Peyer's patch (tissue), 4 donors: ENCODE data around the gene PDGFA. TPM values are rescaled to one million over a fixed set of nuclear protein-coding genes. Genes with fewer than 3 reads are reported as not detected.

Experiments
- DNase-seq, 3 donors: peaks; one replicate each; pipeline ENCODE4 v3.0.0-alpha.2; 2017 to 2019
- H3K27ac ChIP-seq, 4 donors: fragments of 200-600 bp; sonication (generic); one replicate each; pipeline ENCODE4 v1.5.1; 2016 to 2019
- H3K27me3 ChIP-seq, 2 donors: fragments of 200-600 bp; sonication (generic); one replicate each; pipeline ENCODE4 v1.5.1; 2019
- H3K36me3 ChIP-seq, 3 donors: fragments of 200-600 bp; sonication (generic); one replicate each; pipeline ENCODE4 v1.5.1; 2016 to 2019
- H3K4me1 ChIP-seq, 4 donors: fragments of 200-600 bp; sonication (generic); one replicate each; pipeline ENCODE4 v1.5.1; 2016 to 2019
- H3K4me3 ChIP-seq, 4 donors: fragments of 200-600 bp; sonication (generic); 1 replicate in 3 of 4; 2 replicates in 1 of 4; pipeline ENCODE4 v1.5.1; 2016 to 2019; ENCODE audit warnings: mild to moderate bottlenecking in 1 of 4
- H3K9me3 ChIP-seq, 4 donors: fragments of 200-600 bp; sonication (generic); one replicate each; pipeline ENCODE4 v1.5.1; 2016 to 2019; ENCODE audit warnings: mild to moderate bottlenecking in 1 of 4
- POLR2A ChIP-seq, 2 donors: fragments of 450-650 bp; IDR thresholded peaks; one replicate each; pipeline ENCODE4 v1.5.1; 2017; ENCODE audit warnings: antibody characterized with exemption in 2 of 2, mild to moderate bottlenecking in 2 of 2, moderate library complexity in 2 of 2
- total RNA-seq, 4 donors: library from RNA; depleted of rRNA; stranded (reverse); fragments of >200 nt; gene quantifications; one replicate each; pipeline ENCODE4 v1.1.0, GENCODE V29; 2016
- TF ChIP-seq, protein P1 (sequence below), 6 experiments: fragments of 450-650 bp in 4 of 6; fragments of 200-600 bp in 2 of 6; sonication (generic) in 1 of 6; IDR thresholded peaks; one replicate each; pipeline ENCODE4 v1.5.1; 2017 to 2019; ENCODE audit warnings: antibody characterized with exemption in 6 of 6, mild to moderate bottlenecking in 3 of 6, moderate library complexity in 1 of 6

The PDGFA gene
- total RNA-seq, 4 donors from 2014 or later: 5.8 to 97.8 (median 59.4) TPM

DNA sequence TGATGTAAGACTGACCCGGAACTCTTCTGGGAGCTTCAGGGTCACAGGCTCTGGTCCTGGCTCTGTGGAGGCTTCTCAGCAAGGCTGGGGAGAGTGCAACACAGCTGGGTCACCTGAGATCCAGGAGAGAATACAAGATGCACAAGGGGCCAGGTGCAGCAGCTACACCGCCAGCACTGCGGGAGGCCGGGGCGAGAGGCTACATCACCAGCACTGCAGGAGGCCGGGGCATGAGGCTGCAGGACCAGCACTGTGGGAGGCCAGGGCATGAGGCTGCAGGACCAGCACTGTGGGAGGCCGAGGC lies 44.3 kb downstream of the PDGFA start:
- TF ChIP-seq POLR2A (IDR thresholded peaks at IDR 0.05): no peak
- TF ChIP-seq, protein P1, sequence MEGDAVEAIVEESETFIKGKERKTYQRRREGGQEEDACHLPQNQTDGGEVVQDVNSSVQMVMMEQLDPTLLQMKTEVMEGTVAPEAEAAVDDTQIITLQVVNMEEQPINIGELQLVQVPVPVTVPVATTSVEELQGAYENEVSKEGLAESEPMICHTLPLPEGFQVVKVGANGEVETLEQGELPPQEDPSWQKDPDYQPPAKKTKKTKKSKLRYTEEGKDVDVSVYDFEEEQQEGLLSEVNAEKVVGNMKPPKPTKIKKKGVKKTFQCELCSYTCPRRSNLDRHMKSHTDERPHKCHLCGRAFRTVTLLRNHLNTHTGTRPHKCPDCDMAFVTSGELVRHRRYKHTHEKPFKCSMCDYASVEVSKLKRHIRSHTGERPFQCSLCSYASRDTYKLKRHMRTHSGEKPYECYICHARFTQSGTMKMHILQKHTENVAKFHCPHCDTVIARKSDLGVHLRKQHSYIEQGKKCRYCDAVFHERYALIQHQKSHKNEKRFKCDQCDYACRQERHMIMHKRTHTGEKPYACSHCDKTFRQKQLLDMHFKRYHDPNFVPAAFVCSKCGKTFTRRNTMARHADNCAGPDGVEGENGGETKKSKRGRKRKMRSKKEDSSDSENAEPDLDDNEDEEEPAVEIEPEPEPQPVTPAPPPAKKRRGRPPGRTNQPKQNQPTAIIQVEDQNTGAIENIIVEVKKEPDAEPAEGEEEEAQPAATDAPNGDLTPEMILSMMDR (IDR thresholded peaks at IDR 0.05): no peak
- no peaks in the 10 kb centered on the region for H3K36me3 ChIP-seq
- peaks cover 0 to 6% (median 2%) of the 10 kb centered on the region in 4 donors for H3K9me3 ChIP-seq
- H3K27ac ChIP-seq: no peak overlapping the region
- H3K27me3 ChIP-seq: no peaks in the 10 kb centered on the region
- DNase-seq: no peak
- no peak overlapping the region for H3K4me3 ChIP-seq
- H3K4me1 ChIP-seq: peaks cover 0 to 5% (median 0%) of the 10 kb centered on the region in 4 donors

DNA sequence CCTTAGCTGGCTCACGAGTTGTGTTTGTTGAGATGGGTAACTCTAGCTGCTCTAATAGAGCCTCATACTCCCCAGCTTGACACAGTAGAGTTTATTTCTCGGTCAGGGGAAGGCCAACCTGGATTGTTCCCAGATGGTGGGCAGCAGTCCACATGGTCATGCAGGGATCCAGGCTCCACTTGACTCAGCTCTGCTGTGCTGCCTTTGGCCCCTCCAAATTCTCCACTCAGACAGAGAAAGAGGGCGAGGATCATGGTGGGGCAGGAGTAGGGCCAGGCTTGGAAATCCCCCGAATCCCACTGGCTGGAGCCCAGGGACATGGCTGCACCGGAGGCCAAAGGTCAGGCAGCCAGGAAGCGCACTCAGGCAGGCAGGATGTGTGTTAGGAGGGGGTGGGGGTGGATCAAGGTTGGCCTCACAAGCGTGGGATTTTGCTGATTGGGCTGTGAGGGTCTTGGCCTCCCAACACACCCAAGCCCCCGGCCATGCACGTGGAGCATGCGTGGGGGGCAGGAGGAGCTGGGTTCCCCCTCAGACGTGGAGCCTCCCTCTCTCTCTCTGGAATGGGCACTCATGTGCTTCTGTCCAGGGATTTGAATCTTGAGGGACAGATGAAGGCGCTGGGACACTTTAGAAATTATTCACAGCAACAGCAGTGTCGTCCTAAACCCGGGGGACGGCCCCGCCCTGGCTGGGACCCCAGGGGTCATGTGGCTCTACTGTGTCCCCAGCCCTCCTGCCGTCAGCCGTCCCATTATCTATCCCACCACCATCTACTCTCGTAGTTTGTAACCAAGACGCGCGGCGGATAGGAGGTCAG lies 44.8 kb downstream of the PDGFA start:
- peaks cover 0 to 5% (median 0%) of the 10 kb centered on the region in 4 donors for H3K4me1 ChIP-seq
- no peaks in the 10 kb centered on the region for H3K36me3 ChIP-seq
- peaks cover 0 to 6% (median 2%) of the 10 kb centered on the region in 4 donors for H3K9me3 ChIP-seq
- TF ChIP-seq POLR2A (IDR thresholded peaks at IDR 0.05): no peak
- TF ChIP-seq, protein P1 (IDR thresholded peaks at IDR 0.05): no peak
- peak in 1 of 3 donors; percentile 18 for DNase-seq
- no peak overlapping the region for H3K27ac ChIP-seq
- H3K27me3 ChIP-seq: no peaks in the 10 kb centered on the region
- no peak overlapping the region for H3K4me3 ChIP-seq

DNA sequence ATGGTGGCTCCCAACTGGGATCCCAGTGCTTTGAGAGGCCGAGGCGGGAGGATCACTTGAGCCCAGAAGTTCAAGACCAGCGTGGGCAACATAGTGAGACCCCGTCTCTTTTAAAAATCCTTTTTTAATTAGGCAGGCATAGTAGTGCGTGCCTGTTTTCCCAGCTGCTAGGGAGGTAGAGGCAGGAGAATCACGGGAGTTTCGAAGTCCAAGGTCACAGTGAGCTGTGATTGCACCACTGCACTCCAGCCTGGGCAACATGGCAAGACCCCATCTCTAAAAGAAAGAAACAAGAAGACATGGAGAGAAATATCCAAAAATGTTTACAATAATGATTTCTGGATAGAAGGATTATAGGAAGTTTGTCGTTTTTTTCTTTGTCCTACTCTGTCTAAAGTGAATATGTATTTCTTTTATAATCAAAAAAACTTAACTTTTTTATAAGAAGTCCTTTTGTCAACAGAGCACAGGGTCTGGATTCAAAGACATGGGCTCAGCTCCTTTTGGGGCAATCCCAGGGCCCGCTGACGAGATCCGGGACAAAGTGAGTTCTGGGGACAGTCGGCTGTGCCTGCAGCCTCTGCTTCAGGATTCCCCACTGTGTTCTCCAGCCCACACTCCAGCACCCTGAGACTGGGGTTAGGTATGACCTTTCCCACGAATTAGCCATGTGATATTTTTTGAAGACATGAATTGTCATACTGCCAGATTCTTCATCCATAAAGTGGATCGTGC lies 45.6 kb downstream of the PDGFA start:
- no peaks in the 10 kb centered on the region for H3K36me3 ChIP-seq
- H3K9me3 ChIP-seq: peaks cover 0 to 6% (median 2%) of the 10 kb centered on the region in 4 donors
- DNase-seq: peak in 1 of 3 donors; percentile 15
- H3K27me3 ChIP-seq: no peaks in the 10 kb centered on the region
- TF ChIP-seq, protein P1 (IDR thresholded peaks at IDR 0.05): no peak
- TF ChIP-seq POLR2A (IDR thresholded peaks at IDR 0.05): no peak
- peaks cover 0 to 5% (median 0%) of the 10 kb centered on the region in 4 donors for H3K4me1 ChIP-seq
- no peak overlapping the region for H3K27ac ChIP-seq
- no peak overlapping the region for H3K4me3 ChIP-seq

DNA sequence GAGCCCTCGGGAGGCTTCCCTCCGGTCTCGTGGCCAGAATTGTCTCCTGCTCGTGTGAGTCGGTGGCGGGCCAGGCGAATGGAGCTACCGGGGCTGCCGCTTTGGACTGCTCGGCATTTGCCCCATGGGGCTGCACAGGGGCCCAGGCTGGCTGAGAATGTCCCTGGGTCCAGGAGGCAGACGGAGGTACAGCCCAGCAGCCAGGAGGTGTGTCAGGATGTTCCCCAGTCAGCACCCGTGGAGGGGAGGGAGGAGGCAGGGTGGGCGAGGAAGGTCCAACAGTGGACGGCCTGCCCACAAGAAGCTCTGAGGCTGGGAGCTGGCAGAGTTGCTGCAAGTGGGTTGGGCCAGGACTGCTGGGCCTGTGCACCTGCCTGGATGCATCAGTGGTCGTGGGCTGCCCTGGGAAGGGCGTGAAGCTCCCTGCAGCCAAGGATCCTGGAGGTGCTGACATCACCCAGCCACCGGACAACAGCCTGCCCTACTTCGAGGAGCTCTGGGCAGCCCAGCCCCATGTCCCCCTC lies 46.4 kb downstream of the PDGFA start:
- H3K36me3 ChIP-seq: no peaks in the 10 kb centered on the region
- no peak overlapping the region for H3K27ac ChIP-seq
- no peak for TF ChIP-seq POLR2A (IDR thresholded peaks at IDR 0.05)
- TF ChIP-seq, protein P1 (IDR thresholded peaks at IDR 0.05): no peak
- H3K4me3 ChIP-seq: no peak overlapping the region
- H3K4me1 ChIP-seq: peaks cover 0 to 5% (median 0%) of the 10 kb centered on the region in 4 donors
- peak in 2 of 3 donors; percentile 37 to 40 for DNase-seq
- H3K9me3 ChIP-seq: peaks cover 0 to 6% (median 2%) of the 10 kb centered on the region in 4 donors
- H3K27me3 ChIP-seq: no peaks in the 10 kb centered on the region

DNA sequence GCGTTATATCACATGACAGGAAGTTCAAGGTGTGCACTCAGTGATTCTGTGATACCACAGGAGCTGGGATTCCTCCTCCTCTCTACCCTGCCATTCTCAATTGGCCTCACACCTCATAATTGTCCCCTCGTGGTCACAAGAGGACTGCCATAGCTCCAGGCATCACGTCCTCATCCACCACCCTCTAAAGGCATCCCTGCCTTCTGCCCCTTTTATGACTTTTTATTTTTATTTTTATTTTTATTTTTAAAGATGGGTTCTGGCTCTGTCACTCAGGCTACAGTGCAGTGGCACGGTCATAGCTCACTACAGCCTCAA lies 47.0 kb downstream of the PDGFA start:
- H3K4me1 ChIP-seq: peaks cover 0 to 5% (median 0%) of the 10 kb centered on the region in 4 donors
- no peak overlapping the region for H3K4me3 ChIP-seq
- peak overlapping the region in 2 of 4 donors; percentile 52 to 62 for H3K27ac ChIP-seq
- no peak for DNase-seq
- peaks cover 0 to 6% (median 2%) of the 10 kb centered on the region in 4 donors for H3K9me3 ChIP-seq
- H3K27me3 ChIP-seq: no peaks in the 10 kb centered on the region
- no peaks in the 10 kb centered on the region for H3K36me3 ChIP-seq
- TF ChIP-seq, protein P1 (IDR thresholded peaks at IDR 0.05): no peak
- no peak for TF ChIP-seq POLR2A (IDR thresholded peaks at IDR 0.05)
